ENCODE data around the gene RNF2.
"Not testable (repeated sequence)": the region's sequence is repeated elsewhere in the genome, so short reads cannot be mapped to it uniquely, and the experiment has no call there.

The RNF2 gene

GRCh38 chr1:185050823-185051451, 5.6 kb downstream of the RNF2 start:
- no peak for DNase-seq

GRCh38 chr1:185053204-185053603, 7.8 kb downstream of the RNF2 start:
- DNase-seq = no peak

- DNase-seq = no peak
These were observed 9.2 kb downstream of the RNF2 start for GRCh38 chr1:185054365-185055060.

GRCh38 chr1:185058110-185058509, 12.8 kb downstream of the RNF2 start:
- DNase-seq = no peak

GRCh38 chr1:185058876-185059275, 13.5 kb downstream of the RNF2 start:
- DNase-seq = no peak

GRCh38 chr1:185059950-185060571, 14.7 kb downstream of the RNF2 start:
- DNase-seq = no peak

- no peak for DNase-seq
These were observed 17.5 kb downstream of the RNF2 start for GRCh38 chr1:185062710-185063370.

GRCh38 chr1:185063719-185064118, 18.4 kb downstream of the RNF2 start:
- no peak for DNase-seq

- not testable (repeated sequence) for DNase-seq
These were observed 19.6 kb downstream of the RNF2 start for GRCh38 chr1:185065006-185065405.

- DNase-seq = no peak
These were observed 20.8 kb downstream of the RNF2 start for GRCh38 chr1:185066181-185066580.

GRCh38 chr1:185068341-185068740, 23.0 kb downstream of the RNF2 start:
- no peak for DNase-seq

GRCh38 chr1:185069202-185069772, 23.9 kb downstream of the RNF2 start:
- no peak for DNase-seq

GRCh38 chr1:185070051-185070450, 24.7 kb downstream of the RNF2 start:
- no peak for DNase-seq

GRCh38 chr1:185073725-185074124, 28.4 kb downstream of the RNF2 start:
- no peak for DNase-seq

- no peak for DNase-seq
These were observed 28.9 kb downstream of the RNF2 start for GRCh38 chr1:185074307-185074706.

GRCh38 chr1:185075476-185075875, 30.1 kb downstream of the RNF2 start:
- no peak for DNase-seq

GRCh38 chr1:185077374-185077773, 32.0 kb downstream of the RNF2 start:
- DNase-seq = no peak

- DNase-seq = no peak
These were observed 35.1 kb downstream of the RNF2 start for GRCh38 chr1:185080422-185080821.

- DNase-seq = no peak
These were observed 38.5 kb downstream of the RNF2 start for GRCh38 chr1:185083818-185084217.

GRCh38 chr1:185087101-185087500, 41.7 kb downstream of the RNF2 start:
- no peak for DNase-seq

- no peak for DNase-seq
These were observed 42.4 kb downstream of the RNF2 start for GRCh38 chr1:185087746-185088145.

- no peak for DNase-seq
These were observed 46.1 kb downstream of the RNF2 start for GRCh38 chr1:185091480-185091879.

GRCh38 chr1:185094761-185095160, 49.4 kb downstream of the RNF2 start:
- no peak for DNase-seq
